HepG2 (cell line): ENCODE data around the gene TMEM11. TPM values are rescaled to one million over a fixed set of nuclear protein-coding genes. Genes with fewer than 3 reads are reported as not detected.

ENCODE experiments used
- ATAC-seq: fragments of 200-7000 bp; cut with Tn5 transposase; 3 replicates; pipeline ENCODE4 v1.9.1; 2020; ENCODE audit warnings: mild to moderate bottlenecking, moderate library complexity
- BruUV-seq: library from RNA; stranded (reverse); fragments of 400-500 nt; replicated peaks from 2 replicates; lab custom pipeline; 2021; lab: Mats Ljungman, UMichigan
- CTCF ChIA-PET: fragments of 300-600 bp; formaldehyde crosslinking; extraction: SDS; loops from one replicate; lab custom pipeline; 2021; ENCODE audit warnings: low total read pairs, inconsistent platforms, low intra/inter-chr PET ratio; lab: Yijun Ruan, JAX
- POLR2A ChIA-PET: fragments of 350-600 bp; sonication (Branson Sonifier 250); formaldehyde crosslinking; loops from one replicate; lab custom pipeline; 2020; ENCODE audit warnings: antibody characterized with exemption, inconsistent platforms; lab: Yijun Ruan, JAX
- DNase-seq: peaks from one replicate; pipeline ENCODE4 v3.0.0-alpha.2; 2015; ENCODE audit warnings: low spot score
- FAIRE-seq: peaks from 3 replicates; lab custom pipeline; 2011; peaks lifted over from hg19 to GRCh38; lab: Jason Lieb, UNC
- H2AFZ ChIP-seq: one replicate; pipeline ENCODE4 v1.6.1; 2011; ENCODE audit warnings: low read length, inconsistent platforms
- H3K27ac ChIP-seq: fragments of 300-600 bp; 3 replicates; pipeline ENCODE4 v1.8.0; 2011; ENCODE audit warnings: mixed run types, mild to moderate bottlenecking, mixed read lengths, low read length, inconsistent platforms; ENCODE audit not compliant: insufficient read depth; ENCODE audit errors: extremely low read length
- H3K27me3 ChIP-seq, 2 experiments: fragments of 200-600 bp in 1 of 2; 2 replicates in 1 of 2; 3 replicates in 1 of 2; pipeline versions ENCODE4 v1.6.0 to v1.8.0; 2011; ENCODE audit warnings: low read length in 2 of 2, mild to moderate bottlenecking in 2 of 2, moderate library complexity in 2 of 2, inconsistent platforms in 1 of 2; ENCODE audit not compliant: insufficient read depth in 2 of 2, control insufficient read depth in 1 of 2
- H3K36me3 ChIP-seq, 2 experiments: fragments of 200-600 bp in 1 of 2; replicated peaks in 1 of 2; 2 replicates in 1 of 2; 3 replicates in 1 of 2; pipeline versions ENCODE4 v1.5.1 to v1.8.0; 2011; ENCODE audit warnings: low read length in 2 of 2, inconsistent platforms in 1 of 2; ENCODE audit not compliant: insufficient read depth in 2 of 2, control insufficient read depth in 1 of 2
- H3K4me1 ChIP-seq: 2 replicates; pipeline ENCODE4 v1.5.1; 2012; ENCODE audit warnings: low read length, inconsistent platforms; ENCODE audit not compliant: insufficient read depth
- H3K4me2 ChIP-seq: 2 replicates; pipeline ENCODE4 v1.6.0; 2011; ENCODE audit warnings: low read depth, low read length, inconsistent platforms
- H3K4me3 ChIP-seq, 3 experiments: fragments of 200-600 bp in 1 of 3; sonication (generic), shearing (Covaris generic) in 1 of 3; replicated peaks in 1 of 3; 2 replicates each; pipeline ENCODE4 v1.5.1; 2011 to 2016; ENCODE audit warnings: low read length in 3 of 3, inconsistent platforms in 2 of 3, low read depth in 2 of 3, mild to moderate bottlenecking in 2 of 3, control low read depth in 1 of 3, mixed read lengths in 1 of 3; ENCODE audit not compliant: insufficient read depth in 1 of 3
- H3K79me2 ChIP-seq: one replicate; pipeline ENCODE4 v1.6.1; 2011; ENCODE audit warnings: low read length, inconsistent platforms; ENCODE audit not compliant: insufficient read depth
- H3K9ac ChIP-seq: 2 replicates; pipeline ENCODE4 v1.6.0; 2011; ENCODE audit warnings: mild to moderate bottlenecking, low read depth, low read length, inconsistent platforms; ENCODE audit not compliant: insufficient read depth
- H3K9me3 ChIP-seq: 2 replicates; pipeline ENCODE4 v1.5.1; 2012; ENCODE audit warnings: mild to moderate bottlenecking, low read length
- H4K20me1 ChIP-seq: 2 replicates; pipeline ENCODE4 v1.6.0; 2011; ENCODE audit warnings: inconsistent platforms, mild to moderate bottlenecking, low read length, moderate library complexity; ENCODE audit not compliant: insufficient read depth
- JDP2 ChIP-seq: sonication (generic); formaldehyde crosslinking; IDR thresholded peaks from 2 replicates; pipeline ENCODE4 v1.8.1; 2022; ENCODE audit warnings: missing genetic modification reagents, borderline replicate concordance
- MAFF ChIP-seq: IDR thresholded peaks from 2 replicates; pipeline ENCODE4 v1.6.1; 2011; ENCODE audit warnings: low read depth, low read length, improper control_type of control experiment
- MEIS2 ChIP-seq: sonication (generic); formaldehyde crosslinking; IDR thresholded peaks from 2 replicates; pipeline ENCODE4 v1.9.0; 2021; ENCODE audit warnings: mild to moderate bottlenecking, missing genetic modification reagents
- TRIM24 ChIP-seq: sonication (generic); formaldehyde crosslinking; IDR thresholded peaks from 2 replicates; pipeline ENCODE4 v1.8.0; 2022; ENCODE audit warnings: mild to moderate bottlenecking, missing genetic modification reagents
- TSC22D2 ChIP-seq: sonication (generic); formaldehyde crosslinking; IDR thresholded peaks from 2 replicates; pipeline ENCODE4 v1.5.1; 2020; ENCODE audit warnings: missing genetic modification reagents, mild to moderate bottlenecking, borderline replicate concordance
- YY1 ChIP-seq: IDR thresholded peaks from 2 replicates; pipeline ENCODE4 v1.6.1; 2011; ENCODE audit warnings: low read length, low read depth, moderate library complexity, mild to moderate bottlenecking; ENCODE audit not compliant: insufficient read depth, insufficient replicate concordance
- ZFP90 ChIP-seq: sonication (generic); formaldehyde crosslinking; IDR thresholded peaks from 2 replicates; pipeline ENCODE4 v1.8.0; 2022; ENCODE audit warnings: missing genetic modification reagents, mild to moderate bottlenecking, inconsistent platforms, borderline replicate concordance
- ZNF180 ChIP-seq: sonication (generic); formaldehyde crosslinking; IDR thresholded peaks from 2 replicates; pipeline ENCODE4 v1.4.0; 2020; ENCODE audit warnings: low read depth, missing genetic modification reagents, borderline replicate concordance
- ZNF530 ChIP-seq: sonication (generic); formaldehyde crosslinking; IDR thresholded peaks from 2 replicates; pipeline ENCODE4 v1.5.0; 2020; ENCODE audit warnings: low read depth, mild to moderate bottlenecking, missing genetic modification reagents
- ZNF792 ChIP-seq: IDR thresholded peaks from 2 replicates; pipeline ENCODE4 v1.6.1; 2016
- ZNF83 ChIP-seq: sonication (generic); formaldehyde crosslinking; IDR thresholded peaks from 2 replicates; pipeline ENCODE4 v1.4.0; 2020; ENCODE audit warnings: missing genetic modification reagents, mild to moderate bottlenecking, borderline replicate concordance
- WGBS: methylation state at CpG from one replicate; pipeline ENCODE4 v1.1.6; 2017; ENCODE audit warnings: low lambda C conversion rate; 5-methylcytosine and 5-hydroxymethylcytosine counted together
- in situ Hi-C: cut with HindIII; loops from 2 replicates; pipeline ENCODE4 v1.10.0; 2017; ENCODE audit warnings: low pct_unique_long_range_greater_than_20kb; ENCODE audit not compliant: extremely low pct_ligation_motif_present
- intact Hi-C: fragments of 100-400 bp; cut with micrococcal nuclease; formaldehyde crosslinking; loops from one replicate; pipeline ENCODE4 v1.10.0; 2022; ENCODE audit not compliant: unreplicated experiment
- polyA plus RNA-seq, 8 experiments: library from polyadenylated mRNA; depleted of rRNA in 3 of 8; stranded (reverse) in 7 of 8; unstranded in 1 of 8; fragments of >200 nt; fragmentation: Illumina TruSeq in 4 of 8; extraction: Trizol in 4 of 8; gene quantifications; 2 replicates each; pipeline versions ENCODE4 v1.2.1 to v1.2.3, GENCODE V29; 2011 to 2016; ENCODE audit warnings: low read depth in 4 of 8, missing spikeins in 1 of 8, mixed read lengths in 1 of 8; ENCODE audit not compliant: insufficient read depth in 1 of 8
- total RNA-seq, 5 experiments: library from RNA; depleted of rRNA; stranded (reverse); fragments of >200 nt; fragmentation: Illumina TruSeq; extraction: Trizol; gene quantifications; 2 replicates each; pipeline ENCODE4 v1.2.3, GENCODE V29; 2016; ENCODE audit warnings: low read depth in 1 of 5
- TF ChIP-seq, protein P1 (sequence below): sonication (generic); formaldehyde crosslinking; IDR thresholded peaks from 2 replicates; pipeline ENCODE4 v1.8.1; 2023; ENCODE audit warnings: mild to moderate bottlenecking, inconsistent platforms, moderate library complexity, missing genetic modification reagents, borderline replicate concordance
- TF ChIP-seq, protein P2 (sequence below): sonication (generic); formaldehyde crosslinking; IDR thresholded peaks from 2 replicates; pipeline ENCODE4 v1.5.1; 2020; ENCODE audit warnings: mild to moderate bottlenecking, missing genetic modification reagents, moderate library complexity
- TF ChIP-seq, protein P3 (sequence below): sonication (generic); formaldehyde crosslinking; IDR thresholded peaks from 2 replicates; pipeline ENCODE4 v1.8.0; 2022; ENCODE audit warnings: mild to moderate bottlenecking, missing genetic modification reagents
- TF ChIP-seq, protein P4 (sequence below): sonication (generic); formaldehyde crosslinking; IDR thresholded peaks from 2 replicates; pipeline ENCODE4 v1.5.0; 2020; ENCODE audit warnings: missing genetic modification reagents
- TF ChIP-seq, protein P5 (sequence below): sonication (generic); formaldehyde crosslinking; IDR thresholded peaks from 2 replicates; pipeline ENCODE4 v1.4.0; 2020; ENCODE audit warnings: missing genetic modification reagents

TMEM11 gene
- total and polyA plus RNA-seq, 2 of the 13 experiments (the other 11 are each of a cell fraction or from before 2014, with no cell fraction given) = 18.7 to 35.0 TPM

DNA sequence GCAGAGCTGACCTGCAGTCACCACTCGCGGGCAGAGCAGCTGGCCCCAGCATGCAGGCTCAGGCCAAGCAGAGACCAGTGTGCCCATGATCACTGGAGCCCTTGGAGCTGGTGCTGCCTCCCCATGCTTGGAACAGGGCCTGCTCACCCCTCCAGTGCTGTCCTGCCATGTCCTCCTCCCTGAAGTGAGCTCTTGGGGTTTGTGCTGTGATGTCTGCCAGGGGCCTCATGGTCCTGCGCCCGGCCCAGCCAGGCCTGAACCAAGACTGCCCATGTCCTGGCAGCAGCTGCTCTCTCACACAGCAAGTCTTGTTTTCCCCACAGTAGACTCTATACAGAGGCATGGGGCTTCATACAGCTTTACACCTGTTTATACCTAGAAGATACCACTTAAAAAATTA lies 24.6 kb downstream of the TMEM11 start (continued):
- TF ChIP-seq, protein P1, sequence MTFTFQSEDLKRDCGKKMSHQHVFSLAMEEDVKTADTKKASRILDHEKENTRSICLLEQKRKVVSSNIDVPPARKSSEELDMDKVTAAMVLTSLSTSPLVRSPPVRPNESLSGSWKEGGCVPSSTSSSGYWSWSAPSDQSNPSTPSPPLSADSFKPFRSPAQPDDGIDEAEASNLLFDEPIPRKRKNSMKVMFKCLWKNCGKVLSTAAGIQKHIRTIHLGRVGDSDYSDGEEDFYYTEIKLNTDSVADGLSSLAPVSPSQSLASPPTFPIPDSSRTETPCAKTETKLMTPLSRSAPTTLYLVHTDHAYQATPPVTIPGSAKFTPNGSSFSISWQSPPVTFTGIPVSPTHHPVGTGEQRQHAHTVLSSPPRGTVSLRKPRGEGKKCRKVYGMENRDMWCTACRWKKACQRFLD (CRISPR knock-in tag) = no peak
- TF ChIP-seq, protein P2, sequence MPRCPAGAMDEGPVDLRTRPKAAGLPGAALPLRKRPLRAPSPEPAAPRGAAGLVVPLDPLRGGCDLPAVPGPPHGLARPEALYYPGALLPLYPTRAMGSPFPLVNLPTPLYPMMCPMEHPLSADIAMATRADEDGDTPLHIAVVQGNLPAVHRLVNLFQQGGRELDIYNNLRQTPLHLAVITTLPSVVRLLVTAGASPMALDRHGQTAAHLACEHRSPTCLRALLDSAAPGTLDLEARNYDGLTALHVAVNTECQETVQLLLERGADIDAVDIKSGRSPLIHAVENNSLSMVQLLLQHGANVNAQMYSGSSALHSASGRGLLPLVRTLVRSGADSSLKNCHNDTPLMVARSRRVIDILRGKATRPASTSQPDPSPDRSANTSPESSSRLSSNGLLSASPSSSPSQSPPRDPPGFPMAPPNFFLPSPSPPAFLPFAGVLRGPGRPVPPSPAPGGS (CRISPR knock-in tag) = no peak
- TF ChIP-seq ZNF83 (CRISPR knock-in tag) = no peak

DNA sequence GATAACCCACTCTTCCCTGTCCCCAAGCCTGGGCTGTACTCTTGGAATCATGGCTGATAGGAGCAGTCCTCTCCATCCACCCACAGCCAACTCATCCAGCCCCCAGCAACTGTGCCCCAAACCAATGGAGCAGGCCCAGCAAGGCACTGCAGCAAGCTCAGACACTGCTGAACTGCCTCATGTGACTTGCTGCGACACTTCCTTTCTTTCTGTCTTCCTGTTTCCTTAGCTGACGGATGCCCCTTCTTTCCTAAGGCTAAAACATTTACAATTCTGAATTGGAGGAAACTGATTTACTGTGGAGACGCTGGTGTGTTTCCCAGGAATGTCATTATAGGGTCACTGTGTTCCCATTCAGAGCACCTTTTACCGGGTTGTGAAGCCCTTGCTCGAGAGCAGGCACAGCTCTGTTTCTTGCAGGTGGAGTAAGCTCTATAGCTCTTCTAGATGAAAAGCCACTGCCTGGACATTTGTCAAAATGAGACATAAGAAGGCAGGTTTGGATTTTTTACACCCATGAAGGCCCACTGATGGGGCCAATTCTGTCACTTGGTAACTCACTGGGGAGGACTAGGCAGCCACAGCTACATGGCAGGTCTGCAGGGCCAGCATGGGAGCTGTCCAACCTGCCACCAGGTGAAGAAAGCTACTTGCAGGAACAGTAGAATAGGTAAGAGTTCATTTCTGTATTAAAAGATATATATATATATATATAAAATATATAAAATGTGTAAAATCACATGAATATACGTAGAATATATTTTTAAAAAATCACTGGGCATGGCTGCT lies 27.4 kb downstream of the TMEM11 start:
- Histone ChIP-seq H3K27me3 (no peaks in the 10 kb centered on the region), H3K4me1 (peaks cover 9% of the 10 kb centered on the region), H3K79me2 (no peaks in the 10 kb centered on the region), H3K36me3 (peaks cover 9 to 52% of the 10 kb centered on the region in 2 experiments; a peak in 4 of 5 replicates), H4K20me1 (no peaks in the 10 kb centered on the region), H2AFZ (no peak overlapping the region), H3K4me3 (no peak overlapping the region), H3K9me3 (no peaks in the 10 kb centered on the region), H3K27ac (no peak overlapping the region), H3K4me2 (no peak overlapping the region), H3K9ac (no peak overlapping the region)
- POLR2A ChIA-PET = no interaction called here
- intact Hi-C loops = no loop called here
- no peak for DNase-seq
- BruUV-seq = no TSS peak
- CTCF ChIA-PET = no interaction called here
- 95% methylated on average over 6 of the region's 6 CpGs for WGBS
- no peak for ATAC-seq
- in situ Hi-C loops = no loop called here
- no peak for FAIRE-seq
- TF ChIP-seq ZFP90 = no peak
- no peak for TF ChIP-seq TSC22D2 (CRISPR knock-in tag)
- no peak for TF ChIP-seq JDP2 (CRISPR knock-in tag)
- TF ChIP-seq ZNF792 (CRISPR knock-in tag) = no peak
- no peak for TF ChIP-seq ZNF530 (CRISPR knock-in tag)
- TF ChIP-seq, protein P3, sequence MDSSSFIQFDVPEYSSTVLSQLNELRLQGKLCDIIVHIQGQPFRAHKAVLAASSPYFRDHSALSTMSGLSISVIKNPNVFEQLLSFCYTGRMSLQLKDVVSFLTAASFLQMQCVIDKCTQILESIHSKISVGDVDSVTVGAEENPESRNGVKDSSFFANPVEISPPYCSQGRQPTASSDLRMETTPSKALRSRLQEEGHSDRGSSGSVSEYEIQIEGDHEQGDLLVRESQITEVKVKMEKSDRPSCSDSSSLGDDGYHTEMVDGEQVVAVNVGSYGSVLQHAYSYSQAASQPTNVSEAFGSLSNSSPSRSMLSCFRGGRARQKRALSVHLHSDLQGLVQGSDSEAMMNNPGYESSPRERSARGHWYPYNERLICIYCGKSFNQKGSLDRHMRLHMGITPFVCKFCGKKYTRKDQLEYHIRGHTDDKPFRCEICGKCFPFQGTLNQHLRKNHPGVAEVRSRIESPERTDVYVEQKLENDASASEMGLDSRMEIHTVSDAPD = no peak
- TF ChIP-seq YY1 = no peak
- no peak for TF ChIP-seq ZNF180 (CRISPR knock-in tag)
- TF ChIP-seq, protein P4, sequence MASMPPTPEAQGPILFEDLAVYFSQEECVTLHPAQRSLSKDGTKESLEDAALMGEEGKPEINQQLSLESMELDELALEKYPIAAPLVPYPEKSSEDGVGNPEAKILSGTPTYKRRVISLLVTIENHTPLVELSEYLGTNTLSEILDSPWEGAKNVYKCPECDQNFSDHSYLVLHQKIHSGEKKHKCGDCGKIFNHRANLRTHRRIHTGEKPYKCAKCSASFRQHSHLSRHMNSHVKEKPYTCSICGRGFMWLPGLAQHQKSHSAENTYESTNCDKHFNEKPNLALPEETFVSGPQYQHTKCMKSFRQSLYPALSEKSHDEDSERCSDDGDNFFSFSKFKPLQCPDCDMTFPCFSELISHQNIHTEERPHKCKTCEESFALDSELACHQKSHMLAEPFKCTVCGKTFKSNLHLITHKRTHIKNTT = no peak
- no peak for TF ChIP-seq TRIM24 (CRISPR knock-in tag)
- TF ChIP-seq MEIS2 (CRISPR knock-in tag) = no peak
- TF ChIP-seq, protein P5, sequence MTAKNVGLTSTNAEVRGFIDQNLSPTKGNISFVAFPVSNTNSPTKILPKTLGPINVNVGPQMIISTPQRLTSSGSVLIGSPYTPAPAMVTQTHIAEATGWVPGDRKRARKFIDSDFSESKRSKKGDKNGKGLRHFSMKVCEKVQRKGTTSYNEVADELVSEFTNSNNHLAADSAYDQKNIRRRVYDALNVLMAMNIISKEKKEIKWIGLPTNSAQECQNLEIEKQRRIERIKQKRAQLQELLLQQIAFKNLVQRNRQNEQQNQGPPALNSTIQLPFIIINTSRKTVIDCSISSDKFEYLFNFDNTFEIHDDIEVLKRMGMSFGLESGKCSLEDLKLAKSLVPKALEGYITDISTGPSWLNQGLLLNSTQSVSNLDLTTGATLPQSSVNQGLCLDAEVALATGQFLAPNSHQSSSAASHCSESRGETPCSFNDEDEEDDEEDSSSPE (CRISPR knock-in tag) = no peak
- TF ChIP-seq MAFF = no peak
